Measurements from ENCODE around the gene TRABD2B.

- TF ChIP-seq CTCF (IDR thresholded peaks at IDR 0.05) (no peak), POLR2A (IDR thresholded peaks at IDR 0.05) (no peak)
Measured at GRCh38 chr1:47781171-47781959, 215.8 kb downstream of the TRABD2B start.
